K562 (cell line): Measurements from ENCODE around the gene ABHD17C. TPM values are rescaled to one million over a fixed set of nuclear protein-coding genes. Genes with fewer than 3 reads are reported as not detected.

Experiments
- ATF6 ChIP-seq: sonication (generic); formaldehyde crosslinking; IDR thresholded peaks from 2 replicates; pipeline ENCODE4 v1.4.0; 2020; ENCODE audit warnings: mild to moderate bottlenecking, missing genetic modification reagents
- BRF2 ChIP-seq: IDR thresholded peaks from 3 replicates; pipeline ENCODE4 v1.6.1; 2011; ENCODE audit warnings: borderline replicate concordance, mild to moderate bottlenecking; ENCODE audit not compliant: insufficient read length, insufficient read depth
- CBX8 ChIP-seq: fragments of 200-600 bp; sonication (generic); IDR thresholded peaks from 2 replicates; pipeline ENCODE4 v1.6.1; 2012; ENCODE audit warnings: borderline replicate concordance, mixed run types, low read depth, mild to moderate bottlenecking, moderate library complexity, mixed read lengths, low read length, control low read depth, inconsistent platforms; ENCODE audit not compliant: poor library complexity, severe bottlenecking; ENCODE audit errors: extremely low read depth
- COPS2 ChIP-seq: fragments of 450-650 bp; conservative IDR thresholded peaks from 2 replicates; pipeline ENCODE4 v1.6.1; 2016; ENCODE audit warnings: mild to moderate bottlenecking, moderate library complexity
- CTCFL ChIP-seq: IDR thresholded peaks from 2 replicates; pipeline ENCODE4 v1.6.1; 2011; ENCODE audit warnings: borderline replicate concordance, low read depth, mild to moderate bottlenecking, moderate library complexity, low read length; ENCODE audit not compliant: insufficient read depth, poor library complexity, severe bottlenecking
- FOXA1 ChIP-seq: fragments of 450-650 bp; IDR thresholded peaks from 2 replicates; pipeline ENCODE4 v1.6.1; 2016; ENCODE audit warnings: mild to moderate bottlenecking, borderline replicate concordance
- MAZ ChIP-seq, 2 experiments: fragments of 450-650 bp in 1 of 2; sonication (generic) in 1 of 2; formaldehyde crosslinking; IDR thresholded peaks in 1 of 2; conservative IDR thresholded peaks in 1 of 2; 2 replicates each; pipeline versions ENCODE4 v1.4.0 to v1.5.0; 2020; ENCODE audit warnings: mild to moderate bottlenecking in 1 of 2, missing genetic modification reagents in 1 of 2
- MTA1 ChIP-seq: fragments of 450-650 bp; IDR thresholded peaks from 2 replicates; pipeline ENCODE4 v1.6.1; 2017; ENCODE audit warnings: borderline replicate concordance
- USF2 ChIP-seq: sonication (generic); formaldehyde crosslinking; IDR thresholded peaks from 2 replicates; pipeline ENCODE4 v1.5.0; 2020; ENCODE audit warnings: missing genetic modification reagents
- YBX1 ChIP-seq: fragments of 450-650 bp; IDR thresholded peaks from 2 replicates; pipeline ENCODE4 v1.7.1; 2016; ENCODE audit warnings: mild to moderate bottlenecking
- ZBTB49 ChIP-seq: sonication (generic); formaldehyde crosslinking; IDR thresholded peaks from 2 replicates; pipeline ENCODE4 v1.8.0; 2022; ENCODE audit warnings: missing genetic modification reagents, mild to moderate bottlenecking, borderline replicate concordance
- ZNF395 ChIP-seq: fragments of 200-800 bp; sonication (Bioruptor generic); IDR thresholded peaks from 2 replicates; pipeline ENCODE4 v1.6.1; 2017; ENCODE audit warnings: missing genetic modification characterization, missing compliant biosample characterization
- ZSCAN32 ChIP-seq: fragments of 450-650 bp; formaldehyde crosslinking; IDR thresholded peaks from 2 replicates; pipeline ENCODE4 v1.4.0; 2020; ENCODE audit warnings: mild to moderate bottlenecking, moderate library complexity
- polyA plus RNA-seq, 8 experiments: library from polyadenylated mRNA; depleted of rRNA in 4 of 8; stranded (reverse) in 5 of 8; unstranded in 3 of 8; fragments of >200 nt; fragmentation: Nextera tagmentation in 2 of 8; fragmentation: Illumina TruSeq in 1 of 8; extraction: Ambion mirVana in 2 of 8; extraction: Trizol in 1 of 8; gene quantifications; 2 replicates each; pipeline versions ENCODE4 v1.2.1 to v1.2.3, GENCODE V29; 2011 to 2014; ENCODE audit warnings: inconsistent platforms in 1 of 8, missing spikeins in 1 of 8
- total RNA-seq, 7 experiments: library from RNA; depleted of rRNA in 6 of 7; stranded (reverse); fragments of >200 nt in 6 of 7; fragmentation: Illumina TruSeq in 2 of 7; extraction: Trizol in 2 of 7; gene quantifications; 2 replicates each; pipeline versions ENCODE4 v1.2.1 to v1.2.3, GENCODE V29; 2011 to 2021; ENCODE audit warnings: low replicate concordance in 1 of 7

Gene ABHD17C
- total and polyA plus RNA-seq, 9 of the 15 experiments (the other 6 are each of a cell fraction or from before 2014, with no cell fraction given) = 0.04 to 0.42 (median 0.19) TPM; not detected in 1

- TF ChIP-seq CTCFL (peak; percentile 59), ZSCAN32 (CRISPR knock-in tag) (no peak), BRF2 (no peak), MTA1 (no peak), YBX1 (no peak), ATF6 (CRISPR knock-in tag) (no peak), CBX8 (no peak), USF2 (CRISPR knock-in tag) (no peak), ZBTB49 (CRISPR knock-in tag) (no peak), COPS2 (no peak), ZNF395 (CRISPR knock-in tag) (no peak), MAZ (CRISPR knock-in tag; conservative IDR thresholded peaks at IDR 0.05 in 1 of 2, IDR thresholded peaks at IDR 0.05 in 1 of 2) (peak in 1 of 2 experiments; percentile 43; a peak in 1 of 4 replicates), FOXA1 (no peak)
These were observed 84.0 kb downstream of the ABHD17C start, which contains the start of gene CEMIP (continued) for GRCh38 chr15:80778964-80779657.
